ENCODE data around the gene OR8D2. TPM values are rescaled to one million over a fixed set of nuclear protein-coding genes. Genes with fewer than 3 reads are reported as not detected.
A peak's percentile ranks its signal among the peaks of the same experiment; 100 is the strongest.

OR8D2 gene
- polyA plus RNA-seq (ENCODE audit: insufficient read length in 12 of 12): not detected
- long read RNA-seq, donor 1: 0 reads
- long read RNA-seq, donor 2: 0 reads
- long read RNA-seq, donor 3: 0 reads
- long read RNA-seq, donor 4: 0 reads
- long read RNA-seq, donor 5: 0 reads
- long read RNA-seq, donor 6: 0 reads
- long read RNA-seq, donor 7: 0 reads
- long read RNA-seq, donor 8: 0 reads
- long read RNA-seq, donor 9: 0 reads
- long read RNA-seq, donor 10: 0 reads
- long read RNA-seq, donor 11: 0 reads

- no peak for DNase-seq
Observed at GRCh38 chr11:124320097-124320496, at the start of gene OR8D2. OR8D2 (minus strand) TSS chr11:124320197; CDS start chr11:124320197, 0 bp downstream.

GRCh38 chr11:124359566-124359965 is 39.6 kb upstream of the OR8D2 start:
- DNase-seq: peak; percentile 3

GRCh38 chr11:124346311-124346955 is 26.4 kb upstream of the OR8D2 start:
- no peak for DNase-seq

- no peak for DNase-seq
Observed at GRCh38 chr11:124344346-124344745, 24.3 kb upstream of the OR8D2 start.

GRCh38 chr11:124340142-124340447 is 20.1 kb upstream of the OR8D2 start:
- no peak for DNase-seq

- no peak for DNase-seq
Observed at GRCh38 chr11:124339396-124340141, 19.6 kb upstream of the OR8D2 start.

GRCh38 chr11:124331873-124332272 is 11.9 kb upstream of the OR8D2 start:
- DNase-seq: no peak

- no peak for DNase-seq
Observed at GRCh38 chr11:124329787-124330478, 9.9 kb upstream of the OR8D2 start.

- DNase-seq: no peak
Observed at GRCh38 chr11:124327775-124328174, 7.8 kb upstream of the OR8D2 start.

GRCh38 chr11:124322356-124322755 is 2.4 kb upstream of the OR8D2 start:
- DNase-seq: no peak

GRCh38 chr11:124315052-124315451 is 4.9 kb downstream of the OR8D2 start:
- DNase-seq: no peak

GRCh38 chr11:124313849-124314248 is 6.1 kb downstream of the OR8D2 start, which contains the start of gene OR8D1:
OR8D1 (minus strand) TSS chr11:124313949; CDS start chr11:124310766, 3,183 bp downstream.
- DNase-seq: no peak

- no peak for DNase-seq
Observed at GRCh38 chr11:124313131-124313530, 6.9 kb downstream of the OR8D2 start.

- no peak for DNase-seq
Observed at GRCh38 chr11:124311670-124312069, 8.3 kb downstream of the OR8D2 start.

- DNase-seq: no peak
Observed at GRCh38 chr11:124311269-124311668, 8.7 kb downstream of the OR8D2 start.

- DNase-seq: no peak
Observed at GRCh38 chr11:124310721-124311120, 9.3 kb downstream of the OR8D2 start.

GRCh38 chr11:124307093-124307492 is 12.9 kb downstream of the OR8D2 start:
- DNase-seq: no peak

GRCh38 chr11:124302347-124303125 is 17.5 kb downstream of the OR8D2 start:
- DNase-seq: no peak

GRCh38 chr11:124301548-124301947 is 18.4 kb downstream of the OR8D2 start:
- peak; percentile 0 for DNase-seq

- no peak for DNase-seq
Observed at GRCh38 chr11:124297921-124298320, 22.1 kb downstream of the OR8D2 start.

GRCh38 chr11:124296016-124296415 is 24.0 kb downstream of the OR8D2 start:
- no peak for DNase-seq

GRCh38 chr11:124294687-124295086 is 25.3 kb downstream of the OR8D2 start:
- DNase-seq: peak; percentile 0
